WTC11 (cell line): ENCODE results near the gene PDCD1. TPM values are rescaled to one million over a fixed set of nuclear protein-coding genes. Genes with fewer than 3 reads are reported as not detected.
A peak's percentile ranks its signal among the peaks of the same experiment; 100 is the strongest.

Source experiments
- ATAC-seq: fragments of 200-7000 bp; cut with Tn5 transposase; 2 replicates; pipeline ENCODE4 v1.10.0; 2021; ENCODE audit warnings: mild to moderate bottlenecking, moderate library complexity
- CTCF ChIA-PET: fragments of 300-600 bp; sonication (Branson Sonifier 250); formaldehyde crosslinking; loops from one replicate; lab custom pipeline; 2021; ENCODE audit warnings: antibody characterized with exemption; lab: Charles Lee
- POLR2A ChIA-PET: fragments of 350-600 bp; sonication (Branson Sonifier 250); formaldehyde crosslinking; loops from one replicate; lab custom pipeline; 2021; ENCODE audit warnings: antibody characterized with exemption; lab: Charles Lee
- DNase-seq: peaks from one replicate; pipeline ENCODE4 v3.0.0; 2021; ENCODE audit warnings: low spot score
- H3K27ac Mint-ChIP-seq: 2 replicates; pipeline ENCODE4 v1.8.0; 2021; ENCODE audit warnings: mixed read lengths
- H3K27me3 Mint-ChIP-seq: 2 replicates; pipeline ENCODE4 v1.8.0; 2021; ENCODE audit warnings: low read depth, mild to moderate bottlenecking, moderate library complexity, mixed read lengths
- H3K36me3 Mint-ChIP-seq: 2 replicates; pipeline ENCODE4 v1.8.0; 2021; ENCODE audit warnings: mixed read lengths
- H3K4me1 Mint-ChIP-seq: 2 replicates; pipeline ENCODE4 v1.8.0; 2022; ENCODE audit warnings: mixed read lengths
- H3K4me3 Mint-ChIP-seq: 2 replicates; pipeline ENCODE4 v1.8.0; 2021; ENCODE audit warnings: mild to moderate bottlenecking, moderate library complexity, mixed read lengths
- H3K9me3 Mint-ChIP-seq: 2 replicates; pipeline ENCODE4 v1.8.0; 2021; ENCODE audit warnings: mixed read lengths
- ATF1 ChIP-seq: sonication (generic); formaldehyde crosslinking; IDR thresholded peaks from 2 replicates; pipeline ENCODE4 v1.8.1; 2023; ENCODE audit warnings: mild to moderate bottlenecking, moderate library complexity, missing genetic modification reagents
- CREM ChIP-seq: sonication (generic); formaldehyde crosslinking; IDR thresholded peaks from 2 replicates; pipeline ENCODE4 v1.8.1; 2022; ENCODE audit warnings: mild to moderate bottlenecking, missing genetic modification reagents, moderate library complexity
- ESRRA ChIP-seq: sonication (generic); formaldehyde crosslinking; IDR thresholded peaks from 2 replicates; pipeline ENCODE4 v1.8.1; 2022; ENCODE audit warnings: mild to moderate bottlenecking, missing genetic modification reagents, borderline replicate concordance
- FOXK1 ChIP-seq: sonication (generic); formaldehyde crosslinking; IDR thresholded peaks from 2 replicates; pipeline ENCODE4 v1.8.0; 2022; ENCODE audit warnings: mild to moderate bottlenecking, moderate library complexity, missing genetic modification reagents
- FOXP1 ChIP-seq: sonication (generic); formaldehyde crosslinking; IDR thresholded peaks from 2 replicates; pipeline ENCODE4 v1.8.0; 2022; ENCODE audit warnings: missing genetic modification reagents, mild to moderate bottlenecking, moderate library complexity, borderline replicate concordance
- GABPB1 ChIP-seq: sonication (generic); formaldehyde crosslinking; IDR thresholded peaks from 2 replicates; pipeline ENCODE4 v1.8.1; 2023; ENCODE audit warnings: mild to moderate bottlenecking, missing genetic modification reagents
- GTF2I ChIP-seq: fragments of 250-450 bp; sonication (Bioruptor Pico); conservative IDR thresholded peaks from 2 replicates; pipeline ENCODE4 v1.4.0; 2021; ENCODE audit warnings: mild to moderate bottlenecking
- HMGA2 ChIP-seq: fragments of 250-450 bp; sonication (Bioruptor Pico); IDR thresholded peaks from 2 replicates; pipeline ENCODE4 v1.4.0; 2021; ENCODE audit warnings: mild to moderate bottlenecking, moderate library complexity
- HMGXB4 ChIP-seq: sonication (generic); formaldehyde crosslinking; IDR thresholded peaks from 2 replicates; pipeline ENCODE4 v1.8.1; 2023; ENCODE audit warnings: mild to moderate bottlenecking, moderate library complexity, missing genetic modification reagents
- JAZF1 ChIP-seq: fragments of 250-450 bp; sonication (Bioruptor Pico); IDR thresholded peaks from 2 replicates; pipeline ENCODE4 v1.9.0; 2021; ENCODE audit warnings: moderate library complexity, mild to moderate bottlenecking, inconsistent platforms
- KAT7 ChIP-seq: sonication (generic); formaldehyde crosslinking; IDR thresholded peaks from 2 replicates; pipeline ENCODE4 v1.8.1; 2023; ENCODE audit warnings: missing genetic modification reagents, mild to moderate bottlenecking, borderline replicate concordance
- NFATC4 ChIP-seq: fragments of 250-450 bp; sonication (Bioruptor Pico); IDR thresholded peaks from 2 replicates; pipeline ENCODE4 v1.9.0; 2021; ENCODE audit warnings: mild to moderate bottlenecking
- RORB ChIP-seq: fragments of 250-450 bp; sonication (Bioruptor Pico); IDR thresholded peaks from 2 replicates; pipeline ENCODE4 v1.9.0; 2021; ENCODE audit warnings: mild to moderate bottlenecking
- SMAD3 ChIP-seq: sonication (generic); formaldehyde crosslinking; IDR thresholded peaks from 2 replicates; pipeline ENCODE4 v1.8.0; 2022; ENCODE audit warnings: missing genetic modification reagents, mild to moderate bottlenecking, borderline replicate concordance
- SMAD4 ChIP-seq: sonication (generic); formaldehyde crosslinking; IDR thresholded peaks from 2 replicates; pipeline ENCODE4 v1.8.0; 2022; ENCODE audit warnings: mild to moderate bottlenecking, missing genetic modification reagents
- TP53 ChIP-seq: sonication (generic); formaldehyde crosslinking; IDR thresholded peaks from 2 replicates; pipeline ENCODE4 v1.8.1; 2023; ENCODE audit warnings: mild to moderate bottlenecking, missing genetic modification reagents
- ZMAT4 ChIP-seq: fragments of 250-450 bp; sonication (Bioruptor Pico); IDR thresholded peaks from 2 replicates; pipeline ENCODE4 v1.9.0; 2021; ENCODE audit warnings: mild to moderate bottlenecking
- ZNF138 ChIP-seq: sonication (generic); formaldehyde crosslinking; conservative IDR thresholded peaks from 2 replicates; pipeline ENCODE4 v1.8.1; 2022; ENCODE audit warnings: mild to moderate bottlenecking, moderate library complexity, missing genetic modification reagents
- ZNF219 ChIP-seq: sonication (generic); formaldehyde crosslinking; IDR thresholded peaks from 2 replicates; pipeline ENCODE4 v1.8.0; 2023; ENCODE audit warnings: missing genetic modification reagents, mild to moderate bottlenecking, borderline replicate concordance
- ZNF232 ChIP-seq: sonication (generic); formaldehyde crosslinking; IDR thresholded peaks from 2 replicates; pipeline ENCODE4 v1.8.0; 2022; ENCODE audit warnings: mild to moderate bottlenecking, missing genetic modification reagents
- ZNF423 ChIP-seq: fragments of 250-450 bp; sonication (Bioruptor Pico); IDR thresholded peaks from 2 replicates; pipeline ENCODE4 v2.1.2; 2022; ENCODE audit warnings: mild to moderate bottlenecking, moderate library complexity
- ZNF671 ChIP-seq: fragments of 250-450 bp; sonication (Bioruptor Pico); IDR thresholded peaks from 2 replicates; pipeline ENCODE4 v1.8.0; 2021; ENCODE audit warnings: mild to moderate bottlenecking
- total RNA-seq: library from RNA; stranded (reverse); gene quantifications from 3 replicates; pipeline ENCODE4 v1.2.3, GENCODE V29; 2021
- TF ChIP-seq, protein P1 (sequence below): sonication (generic); formaldehyde crosslinking; IDR thresholded peaks from 2 replicates; pipeline ENCODE4 v1.8.0; 2022; ENCODE audit warnings: mild to moderate bottlenecking, missing genetic modification reagents
- TF ChIP-seq, protein P2 (sequence below): sonication (generic); formaldehyde crosslinking; IDR thresholded peaks from 2 replicates; pipeline ENCODE4 v1.8.0; 2022; ENCODE audit warnings: mild to moderate bottlenecking, missing genetic modification reagents
- TF ChIP-seq, protein P3 (sequence below): sonication (generic); formaldehyde crosslinking; IDR thresholded peaks from 2 replicates; pipeline ENCODE4 v1.8.1; 2023; ENCODE audit warnings: mild to moderate bottlenecking, missing genetic modification reagents, moderate library complexity

The PDCD1 gene
- total RNA-seq, 1 experiment from 2014 or later = 0.52 TPM

DNA sequence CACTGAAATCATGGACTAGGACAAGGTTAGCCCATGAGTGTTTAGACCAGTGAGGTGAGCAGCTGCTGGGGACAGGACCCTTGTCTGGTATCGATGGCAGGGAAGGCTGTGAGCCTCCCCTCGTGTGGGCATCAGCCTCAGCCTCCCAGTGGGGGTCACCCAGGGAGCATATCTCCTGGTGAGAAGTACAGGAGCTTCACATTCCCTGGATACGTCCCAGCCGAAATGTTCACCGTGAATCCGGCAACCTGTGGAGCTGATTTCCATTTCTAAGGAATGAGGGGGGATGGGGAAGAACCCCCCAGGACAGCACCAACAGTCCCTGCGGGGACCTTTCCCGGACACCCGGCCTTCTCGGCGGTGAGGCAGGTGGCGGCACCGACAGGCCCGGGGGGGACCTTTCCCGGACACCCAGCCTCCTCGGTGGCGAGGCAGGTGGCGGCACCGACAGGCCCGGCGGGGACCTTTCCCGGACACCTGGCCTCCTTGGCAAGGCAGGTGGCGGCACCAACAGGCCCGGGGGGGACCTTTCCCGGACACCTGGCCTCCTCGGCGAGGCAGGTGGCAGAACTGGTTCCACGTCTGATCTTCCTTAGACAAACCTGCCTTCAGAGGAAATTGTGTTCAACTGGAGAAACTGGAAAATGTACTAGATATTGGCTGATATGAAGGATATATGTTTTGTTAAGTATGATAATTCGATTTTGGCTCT is 32.0 kb upstream of the PDCD1 start:
- no peak for DNase-seq
- no peak for ATAC-seq
- Mint-ChIP-seq H3K36me3 (peaks cover 14% of the 10 kb centered on the region), H3K4me1 (peaks cover 19% of the 10 kb centered on the region), H3K27ac (no peak overlapping the region), H3K9me3 (peaks cover 14% of the 10 kb centered on the region), H3K27me3 (no peaks in the 10 kb centered on the region; the same call in 1 of the 2 replicates), H3K4me3 (no peak overlapping the region)
- TF ChIP-seq GABPB1 (CRISPR knock-in tag) (no peak), ZNF138 (CRISPR knock-in tag) (no peak), FOXP1 (CRISPR knock-in tag) (no peak), JAZF1 (no peak), ZNF423 (CRISPR knock-in tag) (peak; percentile 96)
- CTCF ChIA-PET = no interaction called here
- POLR2A ChIA-PET = no interaction called here

DNA sequence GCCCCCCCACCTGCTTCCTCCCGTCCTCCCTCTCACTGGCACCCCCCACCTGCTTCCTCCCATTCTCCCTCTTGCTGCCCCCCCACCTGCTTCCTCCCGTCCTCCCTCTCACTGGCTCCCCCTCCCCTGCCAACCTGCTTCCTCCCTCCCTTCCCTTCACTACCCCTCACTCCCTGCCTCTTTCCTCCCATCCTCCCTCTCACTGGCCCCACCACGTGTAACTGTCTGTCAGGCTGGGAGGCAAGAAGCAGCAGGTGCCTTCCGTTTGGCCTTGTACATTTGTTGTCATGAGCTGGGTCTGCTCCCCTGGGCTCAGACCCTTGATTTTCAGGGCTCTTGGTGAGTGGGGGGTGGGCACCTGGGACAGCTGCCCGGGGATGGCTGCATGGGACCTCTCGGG is 29.9 kb upstream of the PDCD1 start:
- Mint-ChIP-seq H3K4me3 (no peak overlapping the region), H3K4me1 (peaks cover 19% of the 10 kb centered on the region), H3K27me3 (no peaks in the 10 kb centered on the region; the same call in 1 of the 2 replicates), H3K9me3 (peaks cover 14% of the 10 kb centered on the region), H3K27ac (no peak overlapping the region), H3K36me3 (peaks cover 16% of the 10 kb centered on the region)
- ATAC-seq (no peak), DNase-seq (no peak)
- no peak for TF ChIP-seq SMAD4 (CRISPR knock-in tag)
- TF ChIP-seq SMAD3 (CRISPR knock-in tag) = no peak
- no peak for TF ChIP-seq RORB (CRISPR knock-in tag)
- no peak for TF ChIP-seq HMGA2
- TF ChIP-seq ZMAT4 (CRISPR knock-in tag) = no peak
- TF ChIP-seq ZNF671 (CRISPR knock-in tag) = no peak
- no peak for TF ChIP-seq TP53
- TF ChIP-seq, protein P1, sequence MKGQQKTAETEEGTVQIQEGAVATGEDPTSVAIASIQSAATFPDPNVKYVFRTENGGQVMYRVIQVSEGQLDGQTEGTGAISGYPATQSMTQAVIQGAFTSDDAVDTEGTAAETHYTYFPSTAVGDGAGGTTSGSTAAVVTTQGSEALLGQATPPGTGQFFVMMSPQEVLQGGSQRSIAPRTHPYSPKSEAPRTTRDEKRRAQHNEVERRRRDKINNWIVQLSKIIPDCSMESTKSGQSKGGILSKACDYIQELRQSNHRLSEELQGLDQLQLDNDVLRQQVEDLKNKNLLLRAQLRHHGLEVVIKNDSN (CRISPR knock-in tag) = no peak
- CTCF ChIA-PET = no interaction called here
- POLR2A ChIA-PET = no interaction called here

DNA sequence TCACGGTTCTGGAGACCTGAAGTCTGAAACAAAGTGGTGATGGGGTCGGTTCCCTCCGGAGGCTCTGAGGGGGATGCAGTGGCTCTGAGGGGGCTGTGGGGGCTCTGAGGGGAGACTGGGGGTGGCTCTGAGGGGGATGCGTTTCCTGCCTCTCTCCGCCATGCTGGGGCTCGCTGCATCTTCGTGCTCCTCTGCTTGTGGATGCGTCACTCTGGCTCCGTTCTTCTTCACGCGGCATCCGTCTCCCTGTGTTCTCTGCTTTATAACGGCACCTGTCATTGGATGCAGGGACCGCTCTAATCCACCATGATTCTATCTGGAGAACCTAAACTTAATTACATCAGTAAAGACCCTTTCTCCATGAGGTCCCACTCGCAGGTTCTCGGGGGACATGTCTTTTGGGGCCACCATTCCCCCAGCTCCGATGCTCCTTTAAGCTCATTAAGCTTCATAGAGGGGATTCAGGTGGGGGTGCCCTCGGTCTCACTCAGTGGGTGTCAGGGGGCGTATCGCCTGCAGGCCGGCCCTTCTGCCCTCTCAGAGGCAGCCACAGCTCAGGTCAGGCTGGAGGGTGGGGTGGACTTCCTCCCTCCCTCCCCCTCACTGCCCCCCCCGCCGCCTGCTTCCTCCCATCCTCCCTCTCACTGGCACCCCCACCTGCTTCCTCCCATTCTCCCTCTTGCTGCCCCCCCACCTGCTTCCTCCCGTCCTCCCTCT is 29.3 kb upstream of the PDCD1 start:
- DNase-seq (no peak), ATAC-seq (no peak)
- POLR2A ChIA-PET = no interaction called here
- no peak overlapping the region for H3K4me3 Mint-ChIP-seq
- H3K27me3 Mint-ChIP-seq = no peaks in the 10 kb centered on the region; the same call in 1 of the 2 replicates
- peaks cover 16% of the 10 kb centered on the region for H3K36me3 Mint-ChIP-seq
- peaks cover 23% of the 10 kb centered on the region for H3K4me1 Mint-ChIP-seq
- CTCF ChIA-PET = interaction anchor here (1.9 kb wide), 1 partner anchor 9 kb away, joined by 6 read pairs; no protein-coding TSS in a partner anchor
- peak overlapping the region; percentile 76; the same call in 1 of the 2 replicates for H3K27ac Mint-ChIP-seq
- peaks cover 14% of the 10 kb centered on the region for H3K9me3 Mint-ChIP-seq
- TF ChIP-seq FOXK1 (CRISPR knock-in tag) (no peak), GTF2I (CRISPR knock-in tag) (no peak), NFATC4 (CRISPR knock-in tag) (no peak), ZNF219 (no peak), ZNF232 (no peak), ESRRA (CRISPR knock-in tag) (no peak), CREM (CRISPR knock-in tag) (no peak), ZNF138 (CRISPR knock-in tag) (no peak), HMGXB4 (no peak), ATF1 (CRISPR knock-in tag) (no peak), KAT7 (CRISPR knock-in tag) (no peak)
- TF ChIP-seq, protein P2, sequence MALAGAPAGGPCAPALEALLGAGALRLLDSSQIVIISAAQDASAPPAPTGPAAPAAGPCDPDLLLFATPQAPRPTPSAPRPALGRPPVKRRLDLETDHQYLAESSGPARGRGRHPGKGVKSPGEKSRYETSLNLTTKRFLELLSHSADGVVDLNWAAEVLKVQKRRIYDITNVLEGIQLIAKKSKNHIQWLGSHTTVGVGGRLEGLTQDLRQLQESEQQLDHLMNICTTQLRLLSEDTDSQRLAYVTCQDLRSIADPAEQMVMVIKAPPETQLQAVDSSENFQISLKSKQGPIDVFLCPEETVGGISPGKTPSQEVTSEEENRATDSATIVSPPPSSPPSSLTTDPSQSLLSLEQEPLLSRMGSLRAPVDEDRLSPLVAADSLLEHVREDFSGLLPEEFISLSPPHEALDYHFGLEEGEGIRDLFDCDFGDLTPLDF = no peak
- TF ChIP-seq, protein P3, sequence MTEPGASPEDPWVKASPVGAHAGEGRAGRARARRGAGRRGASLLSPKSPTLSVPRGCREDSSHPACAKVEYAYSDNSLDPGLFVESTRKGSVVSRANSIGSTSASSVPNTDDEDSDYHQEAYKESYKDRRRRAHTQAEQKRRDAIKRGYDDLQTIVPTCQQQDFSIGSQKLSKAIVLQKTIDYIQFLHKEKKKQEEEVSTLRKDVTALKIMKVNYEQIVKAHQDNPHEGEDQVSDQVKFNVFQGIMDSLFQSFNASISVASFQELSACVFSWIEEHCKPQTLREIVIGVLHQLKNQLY (CRISPR knock-in tag) = no peak
